NB4 (cell line): Measurements from ENCODE around the gene TBCCD1.
A peak's percentile ranks its signal among the peaks of the same experiment; 100 is the strongest.
"Not testable (repeated sequence)": the region's sequence is repeated elsewhere in the genome, so short reads cannot be mapped to it uniquely, and the experiment has no call there.

Experiments
- DNase-seq: peaks from one replicate; pipeline ENCODE4 v3.0.0; 2010; ENCODE audit warnings: low read depth
- H3K4me3 ChIP-seq: one replicate; pipeline ENCODE4 v1.5.1; 2011; ENCODE audit warnings: mild to moderate bottlenecking, low read depth, low read length, moderate library complexity
- MYC ChIP-seq: IDR thresholded peaks from 2 replicates; pipeline ENCODE4 v1.6.1; 2011; ENCODE audit warnings: low read depth, low read length
- POLR2A ChIP-seq: IDR thresholded peaks from 2 replicates; pipeline ENCODE4 v1.6.1; 2011; ENCODE audit warnings: mild to moderate bottlenecking; ENCODE audit not compliant: insufficient read length; ENCODE audit errors: extremely low read depth
- TF ChIP-seq, protein P1 (sequence below): IDR thresholded peaks from 2 replicates; pipeline ENCODE4 v1.6.1; 2011; ENCODE audit warnings: low read depth, low read length
- TF ChIP-seq, protein P2 (sequence below): IDR thresholded peaks from one replicate; pipeline ENCODE4 v1.5.1; 2012; ENCODE audit warnings: low read depth, low read length

Gene TBCCD1

DNA sequence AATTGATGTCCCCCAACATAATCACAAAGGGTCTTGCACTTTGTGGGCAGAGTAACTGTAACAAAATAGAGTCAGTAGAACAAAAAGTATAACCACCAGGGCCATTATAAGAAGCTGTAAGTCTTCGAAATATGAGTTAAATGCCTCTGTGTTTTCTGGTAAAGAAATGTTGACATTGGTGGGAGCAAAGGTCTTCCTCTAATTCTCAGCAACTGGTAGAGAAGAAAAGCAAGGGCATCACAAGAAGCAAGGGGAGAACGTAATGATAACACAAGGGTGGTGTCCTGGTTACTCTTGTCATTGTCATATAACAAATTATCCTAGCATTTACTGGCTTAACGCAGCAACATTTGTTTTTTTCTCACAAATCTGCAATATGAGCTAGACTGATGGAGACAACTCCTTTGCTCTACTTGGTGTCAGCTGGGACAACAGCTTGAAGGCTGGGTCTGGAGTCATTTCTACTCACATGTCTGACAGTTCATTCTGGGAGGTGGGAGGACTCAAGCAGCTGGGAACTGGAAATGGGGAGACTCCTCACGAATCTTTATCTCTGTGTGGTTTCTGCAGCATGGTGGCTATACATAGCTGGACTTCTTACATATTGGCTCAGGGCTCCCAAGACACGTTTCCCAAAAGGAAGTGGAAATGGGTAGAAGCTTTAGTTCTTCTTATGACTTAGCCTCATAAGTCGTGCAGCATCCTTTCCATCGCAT, 23.6 kb upstream of the TBCCD1 start:
- DNase-seq = no peak
- TF ChIP-seq, protein P1, sequence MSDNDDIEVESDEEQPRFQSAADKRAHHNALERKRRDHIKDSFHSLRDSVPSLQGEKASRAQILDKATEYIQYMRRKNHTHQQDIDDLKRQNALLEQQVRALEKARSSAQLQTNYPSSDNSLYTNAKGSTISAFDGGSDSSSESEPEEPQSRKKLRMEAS = no peak
- TF ChIP-seq, protein P2, sequence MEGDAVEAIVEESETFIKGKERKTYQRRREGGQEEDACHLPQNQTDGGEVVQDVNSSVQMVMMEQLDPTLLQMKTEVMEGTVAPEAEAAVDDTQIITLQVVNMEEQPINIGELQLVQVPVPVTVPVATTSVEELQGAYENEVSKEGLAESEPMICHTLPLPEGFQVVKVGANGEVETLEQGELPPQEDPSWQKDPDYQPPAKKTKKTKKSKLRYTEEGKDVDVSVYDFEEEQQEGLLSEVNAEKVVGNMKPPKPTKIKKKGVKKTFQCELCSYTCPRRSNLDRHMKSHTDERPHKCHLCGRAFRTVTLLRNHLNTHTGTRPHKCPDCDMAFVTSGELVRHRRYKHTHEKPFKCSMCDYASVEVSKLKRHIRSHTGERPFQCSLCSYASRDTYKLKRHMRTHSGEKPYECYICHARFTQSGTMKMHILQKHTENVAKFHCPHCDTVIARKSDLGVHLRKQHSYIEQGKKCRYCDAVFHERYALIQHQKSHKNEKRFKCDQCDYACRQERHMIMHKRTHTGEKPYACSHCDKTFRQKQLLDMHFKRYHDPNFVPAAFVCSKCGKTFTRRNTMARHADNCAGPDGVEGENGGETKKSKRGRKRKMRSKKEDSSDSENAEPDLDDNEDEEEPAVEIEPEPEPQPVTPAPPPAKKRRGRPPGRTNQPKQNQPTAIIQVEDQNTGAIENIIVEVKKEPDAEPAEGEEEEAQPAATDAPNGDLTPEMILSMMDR = no peak
- TF ChIP-seq MYC (no peak), POLR2A (no peak)

DNA sequence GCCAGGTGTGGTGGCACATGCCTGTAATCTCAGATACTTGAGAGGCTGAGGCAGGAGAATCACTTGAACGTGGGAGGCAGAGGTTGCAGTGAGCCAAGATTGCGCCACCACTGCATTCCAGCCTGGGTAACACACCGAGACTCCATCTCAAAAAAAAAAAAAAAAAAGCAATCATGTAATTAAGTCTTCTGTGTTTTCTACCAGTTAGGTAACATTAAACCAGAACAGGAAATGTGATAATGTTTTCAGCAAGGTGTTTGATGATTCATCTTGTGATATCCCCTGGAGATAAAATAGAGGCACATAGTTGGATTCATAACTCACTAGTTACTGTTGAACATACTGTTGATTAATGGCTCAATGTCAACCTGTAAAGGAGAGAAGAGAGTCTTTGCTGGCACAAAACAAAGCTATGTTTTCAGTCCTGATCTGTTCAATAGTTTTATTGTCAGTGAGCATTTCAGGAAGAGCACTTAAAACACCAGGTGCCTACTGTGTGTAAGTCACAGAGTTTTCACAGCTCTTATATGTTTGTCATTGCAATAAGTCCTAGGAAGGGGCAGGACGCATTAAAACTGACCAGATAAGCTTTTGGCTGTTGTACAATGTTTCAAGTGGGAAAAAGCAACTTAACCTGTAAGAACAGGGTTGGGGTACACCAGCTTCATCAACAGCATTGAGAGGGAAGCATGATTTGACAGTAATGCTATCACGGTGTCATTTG, 22.9 kb upstream of the TBCCD1 start:
- TF ChIP-seq, protein P2 = no peak
- TF ChIP-seq, protein P1 = no peak
- no peak for TF ChIP-seq MYC
- peak; percentile 28 for DNase-seq
- H3K4me3 ChIP-seq = no peak overlapping the region

More for the DNA sequence above, 23.6 kb upstream of the TBCCD1 start:
- H3K4me3 ChIP-seq = no peak overlapping the region

DNA sequence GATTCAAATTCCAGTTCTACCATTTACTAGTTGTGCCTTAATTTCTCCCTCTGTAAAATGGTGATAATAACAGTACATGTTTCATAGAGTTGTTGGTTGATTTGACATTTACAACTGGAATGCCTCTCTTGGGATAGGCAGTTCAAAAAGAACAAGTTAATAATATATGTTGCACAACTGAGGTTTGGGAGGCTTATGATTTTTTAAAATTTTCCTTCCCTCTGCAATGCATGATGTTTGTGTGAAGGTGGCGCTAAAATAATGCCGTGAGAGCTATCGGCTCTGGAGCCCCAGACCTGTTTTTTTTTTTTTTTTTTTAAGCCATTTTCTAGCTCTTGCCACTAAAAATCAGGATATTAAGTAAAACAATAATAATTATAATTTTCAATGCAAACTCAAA, 22.0 kb upstream of the TBCCD1 start:
- TF ChIP-seq MYC = no peak
- TF ChIP-seq POLR2A = no peak
- TF ChIP-seq, protein P1 = no peak
- TF ChIP-seq, protein P2 = peak; percentile 40
- peak; percentile 44 for DNase-seq
- H3K4me3 ChIP-seq = no peak overlapping the region

DNA sequence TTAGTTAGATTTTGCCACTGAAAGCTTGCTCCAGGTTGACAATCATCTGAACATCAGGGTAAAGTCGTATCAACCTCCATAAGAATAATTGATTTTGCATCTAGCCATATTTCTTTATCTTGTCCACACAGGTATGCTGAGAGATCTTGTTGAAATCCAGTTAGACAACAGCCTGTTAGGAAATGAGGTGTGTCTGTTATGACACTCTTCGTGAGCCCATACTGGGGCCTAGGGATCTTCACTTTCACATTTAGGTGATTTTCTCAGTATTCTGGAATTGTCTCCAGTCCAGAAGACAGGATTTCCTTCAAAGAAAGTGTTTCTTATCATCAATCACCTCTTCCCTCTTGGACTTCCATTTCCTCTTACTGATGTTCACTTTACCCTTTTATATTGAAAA, 21.5 kb upstream of the TBCCD1 start:
- no peak overlapping the region for H3K4me3 ChIP-seq
- TF ChIP-seq MYC = no peak
- TF ChIP-seq, protein P1 = no peak
- TF ChIP-seq, protein P2 = no peak
- TF ChIP-seq POLR2A = no peak
- DNase-seq = no peak

DNA sequence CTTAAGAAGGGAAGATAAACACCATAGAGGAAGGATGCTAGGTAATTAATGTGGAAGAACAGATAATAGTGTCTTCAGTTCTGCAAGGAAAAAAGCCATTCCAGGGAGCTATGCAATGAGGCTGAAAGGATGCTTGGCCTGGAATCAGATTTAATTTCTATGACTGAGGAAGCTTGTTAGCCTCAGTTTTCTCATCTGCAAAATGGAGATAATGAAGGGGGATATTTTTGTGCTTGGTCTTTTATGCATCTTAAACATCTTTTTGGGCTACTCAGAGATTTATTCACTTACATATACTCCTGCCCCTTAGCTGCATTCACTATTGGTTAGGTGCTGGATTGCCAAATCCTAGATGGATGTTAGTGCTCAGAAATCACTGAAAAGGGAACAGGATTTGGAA, 20.0 kb upstream of the TBCCD1 start:
- no peak for DNase-seq
- TF ChIP-seq POLR2A (no peak), MYC (no peak)
- TF ChIP-seq, protein P2 = no peak
- TF ChIP-seq, protein P1 = no peak
- no peak overlapping the region for H3K4me3 ChIP-seq

DNA sequence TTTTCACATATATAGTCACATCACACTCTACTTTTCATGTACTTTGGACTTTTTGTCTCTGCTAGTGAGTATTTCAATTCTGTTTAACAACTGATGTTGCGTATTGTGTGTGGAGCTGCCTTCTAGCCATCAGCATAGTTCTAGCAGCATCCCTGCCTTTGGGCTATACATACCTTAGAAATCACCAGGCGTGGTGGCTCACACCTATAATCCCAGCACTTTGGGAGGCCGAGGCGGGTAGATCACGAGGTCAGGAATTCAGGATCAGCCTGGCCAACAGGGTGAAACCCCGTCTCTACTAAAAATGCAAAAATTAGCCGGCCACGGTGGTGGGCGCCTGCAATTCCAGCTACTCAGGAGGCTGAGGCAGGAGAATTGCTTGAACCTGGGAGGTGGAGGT, 19.1 kb upstream of the TBCCD1 start:
- DNase-seq, H3K4me3 ChIP-seq: not testable (repeated sequence)
